NK-92 (cell line): ENCODE measurements around the gene CIT.
"Not testable (repeated sequence)": the region's sequence is repeated elsewhere in the genome, so short reads cannot be mapped to it uniquely, and the experiment has no call there.

ENCODE experiments used
- DNase-seq: peaks from one replicate; lab custom pipeline; 2025; ENCODE audit not compliant: unreplicated experiment; lab: John Stamatoyannopoulos, UW

CIT gene

DNA sequence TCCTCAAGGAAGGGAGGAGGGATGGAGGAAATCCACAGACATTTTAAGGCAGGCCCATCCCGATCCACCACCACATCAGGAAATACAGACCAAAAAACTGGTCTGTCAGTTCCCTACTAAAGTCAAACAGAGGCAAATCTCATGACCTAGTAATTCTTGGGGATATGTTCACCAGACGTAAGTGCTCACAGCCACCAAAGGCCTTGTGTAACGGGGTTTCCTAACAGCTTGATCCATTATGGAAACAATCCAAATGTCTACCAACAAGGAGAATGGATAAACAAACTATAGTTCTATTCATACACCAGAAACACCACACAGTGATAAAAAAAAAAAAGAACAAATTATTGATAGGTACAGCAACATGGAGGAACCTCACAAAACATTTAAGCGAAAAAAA is 136.3 kb downstream of the CIT start:
- no peak for DNase-seq

DNA sequence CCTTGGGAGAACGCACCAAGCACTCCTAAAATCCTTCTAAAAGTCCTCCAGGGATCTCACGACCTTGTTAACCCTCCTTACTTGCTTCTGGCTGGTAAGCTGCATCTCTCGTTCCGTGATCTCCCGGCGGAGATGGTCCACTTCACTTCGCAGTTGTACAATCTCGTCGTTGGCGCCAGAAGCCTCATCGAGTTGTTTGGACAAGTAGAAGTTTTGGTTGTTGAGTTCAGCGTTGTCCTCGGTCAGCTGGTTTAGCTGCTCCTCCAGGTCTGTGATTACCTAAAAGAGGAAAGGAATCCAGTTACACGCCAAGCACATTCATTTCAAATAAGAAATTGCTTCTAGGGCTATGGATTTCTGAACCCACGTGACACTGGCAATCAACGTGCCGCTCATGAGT is 142.0 kb downstream of the CIT start:
- DNase-seq = no peak

DNA sequence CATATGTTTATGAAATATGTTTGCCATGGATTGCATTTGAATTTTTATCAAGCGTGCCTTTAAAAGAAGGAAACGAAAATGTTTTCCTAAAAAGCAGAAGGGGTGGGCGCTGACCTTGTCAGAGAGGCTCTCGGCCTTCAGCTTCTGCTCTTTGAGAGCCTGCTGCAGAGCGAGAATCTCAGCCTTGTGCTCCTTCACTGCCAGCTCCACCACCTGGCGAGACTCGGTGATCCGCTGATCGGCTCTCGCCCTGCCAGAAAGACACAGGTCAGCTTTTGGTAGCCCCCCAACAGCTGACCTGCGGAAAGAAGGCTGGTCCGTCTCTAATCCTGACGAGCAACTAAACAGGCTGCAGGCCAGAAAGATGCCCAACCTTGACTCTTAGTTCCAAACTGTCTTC is 146.7 kb downstream of the CIT start:
- DNase-seq = no peak

DNA sequence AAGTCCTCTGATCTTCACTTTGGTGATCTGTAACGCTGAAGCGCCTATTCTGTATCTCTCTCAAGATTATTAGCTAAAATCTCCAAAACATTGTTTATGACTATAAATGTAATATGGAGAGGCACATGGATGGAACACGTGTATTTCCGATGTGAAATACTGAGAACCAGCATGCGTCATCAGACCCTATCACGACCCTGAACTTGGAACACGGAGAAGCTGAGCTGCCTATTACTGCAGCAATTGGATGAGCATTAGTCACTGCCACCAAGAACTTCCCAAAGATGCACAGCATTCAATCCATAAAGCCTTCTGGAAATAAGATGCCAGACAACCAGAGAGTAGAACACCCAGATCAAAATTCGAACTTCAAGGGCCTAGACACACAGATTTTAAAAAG is 147.2 kb downstream of the CIT start:
- no peak for DNase-seq

DNA sequence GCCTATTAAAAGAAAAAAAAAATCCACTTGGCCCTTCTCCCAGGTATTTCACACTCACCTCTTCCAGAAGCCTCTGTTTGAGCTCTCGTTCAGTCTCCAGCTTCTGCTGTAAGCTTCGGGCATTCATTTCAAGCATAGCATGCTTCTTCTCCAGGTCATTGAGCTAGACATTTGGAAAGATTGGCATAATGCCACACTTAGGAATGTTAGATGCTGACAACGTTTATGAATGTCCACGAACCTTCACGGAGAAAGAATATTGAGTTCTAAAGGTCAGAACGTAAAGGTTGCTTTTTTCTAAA is 148.7 kb downstream of the CIT start:
- no peak for DNase-seq

DNA sequence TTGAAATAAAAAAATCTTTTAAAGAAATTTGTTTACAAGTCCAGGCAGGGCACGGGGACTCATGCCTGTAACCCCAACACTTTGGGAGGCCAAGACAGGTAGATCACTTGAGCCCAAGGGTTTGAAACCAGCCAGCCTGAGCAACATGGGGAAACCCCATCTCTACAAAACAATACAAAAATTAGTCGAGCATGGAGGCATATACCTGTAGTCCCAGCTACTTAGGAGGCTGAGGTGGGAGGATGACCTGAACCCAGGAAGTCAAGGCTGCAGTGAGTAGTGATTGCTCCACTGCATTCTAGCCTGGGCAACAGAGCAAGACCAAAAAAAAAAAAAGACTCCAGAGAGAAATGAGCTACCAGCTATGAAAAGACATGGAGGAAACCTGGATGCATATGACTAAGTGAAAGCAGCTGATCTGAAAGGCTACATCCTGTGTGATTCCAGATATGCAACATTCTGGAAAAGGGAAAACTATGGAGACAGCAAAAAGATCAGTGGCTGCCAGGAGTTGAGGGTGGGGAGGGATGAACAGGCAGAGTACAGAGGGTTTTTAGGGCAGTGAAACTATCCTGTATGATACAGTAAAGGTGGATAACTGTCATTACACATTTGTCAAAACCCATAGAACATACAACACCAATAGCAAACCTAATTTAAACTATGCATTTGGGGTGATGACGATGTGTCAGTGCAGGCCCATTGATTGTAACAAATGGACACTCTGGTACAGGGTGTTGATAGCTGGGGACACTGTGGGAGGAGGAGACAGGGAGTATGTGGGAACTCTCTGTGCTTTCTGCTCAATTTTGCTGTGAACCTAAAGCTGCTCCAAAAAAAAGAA is 149.3 kb downstream of the CIT start:
- no peak for DNase-seq

DNA sequence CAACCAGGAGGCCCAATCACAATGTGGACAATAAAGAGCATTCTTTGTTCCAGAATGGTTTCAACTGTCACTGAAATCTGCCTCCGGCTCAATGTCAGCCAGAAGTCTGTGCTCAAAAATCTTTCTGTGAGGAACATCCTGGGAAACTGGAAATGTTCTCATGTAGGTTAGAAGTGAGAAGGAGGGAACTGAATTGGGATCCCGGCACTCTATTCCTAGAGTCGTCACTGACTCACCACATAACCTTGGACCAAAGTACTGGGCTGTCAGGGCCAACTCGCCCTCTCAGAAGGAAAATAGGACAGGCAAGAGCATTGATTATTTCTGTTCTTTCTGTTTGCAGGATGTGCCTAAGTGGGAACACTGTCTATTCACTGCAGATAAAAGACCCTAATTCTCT is 151.6 kb downstream of the CIT start:
- DNase-seq = no peak

DNA sequence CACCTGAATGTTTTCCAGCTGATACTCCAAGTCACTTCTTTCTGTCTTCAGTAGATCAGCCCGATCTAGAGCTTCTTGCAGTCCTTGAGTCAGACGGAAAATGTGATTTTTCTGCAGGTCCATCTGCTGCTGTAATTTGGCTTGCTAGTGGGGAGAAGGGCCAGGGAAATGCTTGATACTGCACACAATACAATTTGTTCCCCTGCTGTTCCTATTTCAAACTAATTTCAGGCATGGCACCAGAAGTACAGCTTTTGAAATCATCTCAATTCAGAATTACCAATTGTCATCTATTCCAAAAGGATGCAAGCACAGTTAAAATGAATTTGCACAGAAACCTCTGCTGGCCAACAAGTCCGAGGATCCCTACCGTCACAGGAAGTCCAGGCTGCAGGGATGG is 155.8 kb downstream of the CIT start:
- no peak for DNase-seq

DNA sequence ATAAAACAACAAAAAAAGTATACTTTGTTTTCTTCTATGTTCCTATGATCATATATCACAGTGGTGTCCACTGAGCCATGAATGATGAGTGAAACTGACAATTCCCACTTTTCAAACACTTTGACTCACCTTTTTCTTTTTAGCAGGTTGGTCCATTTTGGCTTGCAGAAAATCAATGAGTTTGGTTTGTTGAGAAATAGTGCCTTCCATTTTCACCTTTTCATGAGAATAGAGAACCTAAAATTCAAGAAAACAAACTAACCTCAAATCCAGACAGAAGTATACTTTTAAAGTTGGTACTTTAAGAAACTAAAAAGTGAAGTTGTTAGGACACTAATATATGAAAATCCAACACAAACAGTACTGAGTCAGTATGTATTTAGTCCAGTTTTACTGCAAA is 156.8 kb downstream of the CIT start:
- DNase-seq = no peak

DNA sequence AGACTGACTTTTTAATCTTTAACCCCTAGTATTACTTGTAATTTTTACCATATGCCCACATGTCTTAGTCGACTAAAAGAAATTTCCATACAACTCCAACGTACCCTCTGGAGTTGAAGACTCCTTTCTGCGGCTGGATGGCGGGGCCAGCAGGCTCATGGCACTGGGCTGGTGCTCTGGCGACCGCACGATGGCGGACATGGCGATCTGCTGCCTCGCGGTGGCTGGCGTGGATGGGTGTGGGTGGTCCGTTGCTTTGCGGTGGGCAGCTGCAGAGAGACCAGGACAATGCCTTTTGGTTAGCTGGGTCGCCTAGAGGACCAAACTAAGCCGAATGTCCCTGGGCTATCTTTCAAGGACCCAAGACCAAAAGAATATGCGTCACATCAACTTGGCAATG is 159.0 kb downstream of the CIT start:
- no peak for DNase-seq

DNA sequence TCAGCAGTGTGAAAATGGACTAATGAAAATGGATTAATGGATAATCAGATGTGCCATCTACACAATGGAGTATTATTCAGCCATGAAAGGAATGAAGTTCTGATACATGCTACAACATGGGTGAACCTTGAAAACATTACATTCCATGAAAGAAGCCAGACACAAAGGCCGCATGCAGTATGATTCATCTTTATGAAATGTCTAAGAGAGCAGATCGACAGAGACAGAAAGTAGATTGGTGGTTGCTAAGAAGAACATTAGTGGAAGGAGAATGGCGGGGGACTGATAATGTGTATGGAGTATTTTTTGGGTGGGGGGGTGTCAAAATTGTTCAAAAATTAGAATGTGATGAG is 161.9 kb downstream of the CIT start:
- DNase-seq = no peak

DNA sequence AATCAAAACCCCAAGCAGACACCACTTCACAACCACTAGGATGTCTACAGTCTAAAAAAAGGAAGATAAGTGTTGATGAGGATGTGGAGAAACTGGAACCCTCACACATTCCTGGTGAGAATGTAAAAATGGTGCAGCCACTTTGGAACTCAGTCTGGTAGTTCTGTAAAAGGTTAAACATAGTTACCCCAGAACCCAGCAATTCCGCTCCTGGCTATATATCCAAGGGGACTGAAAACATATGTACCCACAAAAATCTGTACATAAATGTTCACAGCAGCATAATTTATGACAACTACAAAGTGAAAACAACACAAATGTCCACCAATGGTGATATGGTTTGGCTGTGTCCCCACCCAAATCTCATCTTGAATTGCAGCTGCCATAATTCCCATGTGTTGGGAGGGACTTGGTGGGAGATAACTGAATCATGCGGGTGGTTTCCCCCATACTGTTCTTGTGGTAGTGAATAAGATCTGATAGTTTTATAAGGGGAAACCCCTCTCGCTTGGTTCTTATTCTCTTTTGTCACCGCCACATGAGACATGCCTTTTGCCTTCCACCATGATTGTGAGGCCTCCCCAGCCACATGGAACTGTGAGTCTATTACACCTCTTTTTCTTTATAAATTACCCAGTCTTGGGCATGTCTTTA is 162.4 kb downstream of the CIT start:
- no peak for DNase-seq

DNA sequence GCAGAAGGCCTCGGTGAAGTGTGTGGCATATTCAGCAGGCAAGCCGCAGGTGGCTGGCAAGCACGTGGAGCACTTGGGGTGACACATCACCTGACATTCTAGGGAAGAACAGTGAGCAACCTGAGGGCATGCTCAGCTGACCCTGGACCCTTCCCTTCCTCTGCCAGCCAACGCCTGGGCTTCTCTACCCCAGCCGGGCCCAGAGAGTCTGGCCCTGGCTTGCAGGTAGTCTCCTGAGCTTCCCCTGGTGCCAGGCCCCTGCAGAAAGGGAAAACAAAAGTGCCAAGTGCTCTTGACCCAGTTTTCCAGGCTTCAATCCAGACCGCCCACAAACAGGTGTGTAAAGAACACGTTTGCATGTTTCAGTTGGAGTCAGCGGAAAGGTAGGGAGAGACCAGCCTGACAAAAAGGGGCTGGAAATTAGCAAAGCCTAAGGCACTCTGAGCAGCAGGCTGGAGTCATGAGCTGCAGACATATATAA is 163.5 kb downstream of the CIT start:
- DNase-seq = no peak

DNA sequence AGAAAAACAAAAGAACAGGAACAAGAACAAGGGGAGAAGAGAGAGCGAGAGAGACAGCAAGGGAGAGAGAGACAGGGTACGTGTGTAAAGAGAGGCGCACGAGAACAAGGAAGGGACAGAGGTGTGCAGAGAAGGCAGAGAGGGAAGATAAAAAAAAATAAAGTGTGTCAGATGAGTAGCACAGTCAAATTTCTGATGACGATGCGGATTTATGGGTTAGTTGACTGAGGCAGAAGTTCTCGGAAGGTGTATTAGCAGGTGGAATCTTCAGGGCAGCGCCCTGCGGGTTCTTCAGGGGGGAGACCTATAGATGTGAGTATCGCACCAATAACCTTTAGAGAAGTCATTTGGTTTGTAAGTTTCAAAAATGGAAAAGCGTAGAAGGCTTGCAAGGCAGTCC is 164.4 kb downstream of the CIT start:
- DNase-seq = no peak

DNA sequence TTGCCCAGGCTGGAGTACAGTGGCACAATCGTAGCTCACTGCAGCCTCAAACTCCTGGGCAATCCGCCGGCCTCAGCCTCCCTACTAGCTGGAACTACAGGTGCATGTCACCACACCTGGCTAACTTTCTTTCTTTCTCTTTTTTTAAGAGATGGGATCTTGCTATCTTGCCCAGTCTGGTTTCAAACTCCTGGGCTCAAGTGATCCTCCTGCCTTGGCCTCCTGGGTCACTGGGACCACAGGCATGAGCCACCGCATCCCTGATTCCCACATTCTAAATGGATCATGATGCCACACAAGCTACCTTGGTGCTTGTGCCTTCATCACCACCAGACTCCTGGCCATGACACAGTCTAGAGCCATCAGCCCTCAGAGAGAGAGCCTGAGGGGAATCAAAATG is 165.4 kb downstream of the CIT start:
- no peak for DNase-seq

DNA sequence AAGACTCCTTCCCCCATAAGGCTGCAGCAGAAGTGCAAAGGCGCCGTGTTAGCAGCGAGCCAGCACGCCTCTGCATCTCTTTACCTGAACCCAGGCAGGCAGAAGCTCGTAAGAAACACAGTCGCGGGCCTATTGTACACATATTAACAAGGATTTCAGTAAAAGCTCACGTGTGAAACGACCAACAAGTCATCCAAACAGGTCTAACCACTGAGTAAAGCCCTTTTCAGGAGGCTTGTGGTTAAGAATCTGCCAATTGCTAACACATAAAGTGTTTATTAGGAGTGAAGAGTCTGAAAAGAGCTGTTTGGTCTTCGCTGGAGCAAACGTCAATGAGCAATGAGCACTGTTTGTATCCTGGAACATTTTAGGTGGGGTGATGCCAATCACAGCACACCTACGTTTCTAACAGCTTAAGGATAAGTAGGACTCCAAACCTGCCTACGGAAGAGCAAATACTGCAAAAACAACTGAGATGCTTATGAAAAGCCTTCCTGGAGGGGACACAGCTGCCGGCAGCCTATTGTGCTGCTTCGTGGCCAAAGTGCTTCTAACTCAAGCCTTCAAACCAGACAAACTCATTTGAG is 166.1 kb downstream of the CIT start:
- no peak for DNase-seq

DNA sequence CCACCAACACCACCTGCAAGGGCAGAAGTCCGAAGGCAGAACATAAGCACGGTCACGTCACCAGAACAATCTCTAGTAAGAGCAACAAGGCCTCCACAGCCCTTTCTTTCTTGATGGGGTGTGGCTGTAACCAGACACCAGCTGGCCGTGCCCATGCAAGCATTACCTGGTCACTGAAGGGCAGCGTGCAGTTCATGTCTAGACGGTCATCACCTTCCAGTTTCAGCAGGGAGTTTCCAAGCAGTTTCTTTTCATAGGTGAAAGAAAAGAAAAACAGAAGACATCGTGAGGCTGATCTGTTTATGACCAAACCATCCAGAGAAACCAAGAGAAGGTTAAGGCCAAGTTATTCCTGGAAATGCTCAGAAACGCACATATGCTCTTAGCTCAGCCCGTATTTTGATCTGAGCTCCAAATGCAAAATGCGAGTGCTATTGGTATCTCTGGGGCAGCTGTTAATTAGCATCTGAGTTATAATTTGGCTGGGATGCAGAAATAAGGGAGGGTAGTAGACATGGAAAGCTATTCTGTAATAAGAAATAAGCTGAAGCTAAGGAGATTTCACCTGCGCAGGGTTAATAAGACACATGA is 166.7 kb downstream of the CIT start:
- no peak for DNase-seq

DNA sequence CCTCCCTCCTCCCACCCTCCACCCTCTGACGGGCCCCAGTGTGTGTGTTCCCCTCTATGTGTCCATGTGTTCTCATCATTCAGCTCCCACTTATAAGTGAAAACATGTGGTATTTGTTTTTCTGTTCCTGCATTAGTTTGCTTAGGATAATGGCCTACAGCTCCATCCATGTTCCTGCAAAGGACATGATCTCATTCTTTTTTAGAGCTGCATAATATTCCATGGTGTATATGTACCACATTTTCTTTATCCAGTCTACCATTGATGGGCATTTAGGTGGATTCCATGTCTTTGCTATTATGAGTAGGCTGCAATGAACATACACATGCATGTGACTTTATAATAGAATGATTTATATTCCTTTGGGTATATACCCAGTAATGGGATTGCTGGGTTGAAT is 170.7 kb downstream of the CIT start:
- DNase-seq = not testable (repeated sequence)

DNA sequence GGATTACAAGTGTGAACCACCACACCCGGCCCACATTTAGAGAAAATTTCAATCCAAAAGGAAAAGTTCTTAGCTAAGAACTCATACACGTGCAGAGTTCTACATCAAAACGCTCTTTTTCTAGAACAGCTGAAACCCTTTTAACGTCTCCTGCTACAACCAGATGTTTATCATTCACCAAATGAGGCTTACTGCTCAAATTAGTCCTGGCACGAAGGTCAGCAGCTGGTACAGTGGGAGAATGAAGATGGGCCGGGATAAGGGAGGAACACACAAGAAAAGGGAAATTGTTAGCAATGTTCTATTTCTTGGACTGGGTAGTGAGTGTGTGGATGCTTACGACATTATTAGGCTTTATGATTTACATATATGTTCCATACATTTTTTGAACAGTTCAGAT is 171.9 kb downstream of the CIT start:
- no peak for DNase-seq

DNA sequence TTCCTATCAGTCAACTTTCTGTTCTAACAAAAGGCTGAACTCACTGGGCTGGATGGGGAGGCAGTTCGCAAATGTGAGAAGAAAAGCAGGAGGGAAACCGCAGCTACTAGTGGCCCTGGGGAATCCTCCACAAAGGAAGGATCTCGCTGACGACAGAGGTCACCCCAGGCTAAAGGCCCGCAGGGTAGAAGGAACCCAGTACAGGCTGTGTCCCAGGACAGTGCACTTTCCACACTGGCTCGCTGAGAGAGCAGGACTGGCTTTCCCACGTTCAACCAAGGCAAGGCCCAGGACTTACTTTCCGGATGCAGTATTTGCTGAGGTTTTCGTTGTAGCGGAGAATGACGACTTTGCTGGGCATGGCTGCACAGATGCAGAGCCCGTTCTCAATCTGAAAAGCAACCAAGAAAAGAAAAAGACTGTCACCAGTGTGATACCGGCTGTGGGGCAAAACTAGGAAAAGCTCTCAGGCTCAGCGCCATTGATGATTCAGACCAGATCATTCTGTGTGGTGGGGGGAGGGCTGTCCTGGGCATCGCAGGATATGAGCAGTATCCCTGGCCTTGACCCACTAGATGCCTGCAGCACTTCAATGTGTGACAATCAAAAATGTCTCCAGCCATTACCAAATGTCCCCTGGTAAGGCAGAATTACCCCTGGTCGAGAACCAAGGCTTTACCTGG is 172.9 kb downstream of the CIT start:
- DNase-seq = no peak

DNA sequence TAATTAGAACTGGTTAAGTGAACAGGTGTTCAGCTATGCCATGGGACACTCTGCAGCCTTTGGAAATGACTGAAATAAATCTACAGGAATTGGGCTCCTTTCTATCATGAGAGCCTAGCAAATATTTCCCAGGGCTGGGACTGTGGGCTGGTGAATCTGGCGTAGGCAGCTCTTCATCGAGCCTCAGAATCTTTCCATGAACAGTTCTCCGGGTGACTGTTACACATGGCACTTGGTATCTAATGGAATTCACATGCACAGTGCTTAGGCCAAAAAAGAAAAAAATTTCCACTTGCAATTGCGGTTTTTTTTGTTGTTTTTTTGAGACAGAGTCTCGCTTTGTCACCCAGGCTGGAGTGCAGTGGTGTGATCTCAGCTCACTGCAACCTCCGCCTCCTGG is 177.0 kb downstream of the CIT start:
- no peak for DNase-seq
